HG03457 (cell line): ENCODE data around the gene SACS.
"Not testable (repeated sequence)": the region's sequence is repeated elsewhere in the genome, so short reads cannot be mapped to it uniquely, and the experiment has no call there.

Experiments
- ATAC-seq: cut with Tn5 transposase; IDR thresholded peaks from one replicate; pipeline ENCODE4 v1.9.1; 2021; ENCODE audit warnings: moderate number of reproducible peaks; ENCODE audit not compliant: unreplicated experiment

SACS gene

GRCh38 chr13:23320926-23321534 is 112.5 kb downstream of the SACS start:
- no peak for ATAC-seq

GRCh38 chr13:23319883-23320224 is 113.6 kb downstream of the SACS start:
- ATAC-seq, result no peak

- ATAC-seq, result not testable (repeated sequence)
Observed at GRCh38 chr13:23314837-23315236, 118.7 kb downstream of the SACS start.

- ATAC-seq, result no peak
Observed at GRCh38 chr13:23292586-23292985, 140.9 kb downstream of the SACS start.

- ATAC-seq, result no peak
Observed at GRCh38 chr13:23289917-23290357, 143.6 kb downstream of the SACS start.

GRCh38 chr13:23288995-23289394 is 144.5 kb downstream of the SACS start:
- no peak for ATAC-seq

GRCh38 chr13:23288564-23288963 is 144.9 kb downstream of the SACS start:
- no peak for ATAC-seq

- no peak for ATAC-seq
Observed at GRCh38 chr13:23279321-23279720, 154.2 kb downstream of the SACS start.
